GM21526 (cell line): ENCODE data around the gene TDRD9.

Experiments
- ATAC-seq: cut with Tn5 transposase; IDR thresholded peaks from one replicate; pipeline ENCODE4 v1.9.1; 2021; ENCODE audit warnings: moderate library complexity; ENCODE audit not compliant: unreplicated experiment, low FRiP score

The TDRD9 gene

DNA sequence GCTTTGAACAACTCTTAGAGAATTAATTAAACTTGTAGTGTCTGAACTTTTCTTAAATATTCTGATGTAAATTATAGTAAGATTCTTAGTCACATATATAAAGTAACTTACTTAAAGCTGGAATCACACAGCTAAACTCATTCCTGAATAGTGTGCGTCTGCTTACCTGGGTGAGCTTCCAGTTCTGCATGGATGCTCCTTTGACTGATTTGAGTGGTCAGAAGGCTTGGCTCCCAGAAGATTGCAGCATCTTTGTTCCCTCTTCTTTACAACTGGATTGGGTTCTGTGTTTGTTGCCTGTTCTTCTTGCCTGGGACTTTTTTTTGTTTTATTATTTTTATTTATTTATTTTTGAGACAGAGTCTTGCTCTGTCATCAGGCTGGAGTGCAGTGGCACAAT lies 90.8 kb downstream of the TDRD9 start:
- no peak for ATAC-seq

DNA sequence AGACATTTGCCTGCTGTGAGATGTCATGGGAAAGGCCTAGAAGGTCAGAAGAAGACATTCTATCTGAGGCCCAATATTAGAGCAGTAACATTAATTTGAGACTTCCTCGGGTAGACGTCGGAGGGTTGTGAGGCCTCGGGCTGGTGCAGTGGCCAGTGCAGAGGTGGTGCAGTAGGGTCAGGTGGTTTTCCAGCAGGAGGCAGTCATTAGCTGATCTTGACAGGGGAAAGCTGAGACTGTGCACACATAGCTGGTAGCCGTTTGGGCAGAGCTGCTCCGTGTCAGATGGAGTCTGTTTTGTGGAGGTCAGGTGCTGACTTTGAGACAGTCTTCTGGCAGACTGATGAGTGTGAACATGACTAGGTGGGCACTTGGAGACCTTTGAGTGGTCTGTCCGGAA lies 91.5 kb downstream of the TDRD9 start:
- no peak for ATAC-seq

DNA sequence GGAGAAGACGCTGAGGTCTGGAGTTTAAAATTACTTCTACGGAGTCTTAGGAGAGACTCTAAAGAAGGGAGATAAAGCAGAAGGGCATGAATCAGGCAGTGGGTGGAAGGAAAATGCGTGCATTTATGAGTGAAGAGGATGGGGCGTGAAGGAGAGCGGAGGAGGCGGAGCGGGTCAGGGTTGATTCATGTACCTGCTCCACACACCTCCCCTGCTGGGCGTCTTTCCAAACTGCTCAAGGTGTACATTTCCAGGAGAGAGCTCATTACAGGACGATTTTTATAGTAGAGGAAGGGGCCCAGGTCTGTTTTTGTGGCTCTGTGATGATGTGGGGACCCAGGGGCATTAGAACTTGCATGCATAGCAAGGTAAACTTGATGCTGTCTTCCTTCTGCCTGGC lies 92.2 kb downstream of the TDRD9 start:
- no peak for ATAC-seq

DNA sequence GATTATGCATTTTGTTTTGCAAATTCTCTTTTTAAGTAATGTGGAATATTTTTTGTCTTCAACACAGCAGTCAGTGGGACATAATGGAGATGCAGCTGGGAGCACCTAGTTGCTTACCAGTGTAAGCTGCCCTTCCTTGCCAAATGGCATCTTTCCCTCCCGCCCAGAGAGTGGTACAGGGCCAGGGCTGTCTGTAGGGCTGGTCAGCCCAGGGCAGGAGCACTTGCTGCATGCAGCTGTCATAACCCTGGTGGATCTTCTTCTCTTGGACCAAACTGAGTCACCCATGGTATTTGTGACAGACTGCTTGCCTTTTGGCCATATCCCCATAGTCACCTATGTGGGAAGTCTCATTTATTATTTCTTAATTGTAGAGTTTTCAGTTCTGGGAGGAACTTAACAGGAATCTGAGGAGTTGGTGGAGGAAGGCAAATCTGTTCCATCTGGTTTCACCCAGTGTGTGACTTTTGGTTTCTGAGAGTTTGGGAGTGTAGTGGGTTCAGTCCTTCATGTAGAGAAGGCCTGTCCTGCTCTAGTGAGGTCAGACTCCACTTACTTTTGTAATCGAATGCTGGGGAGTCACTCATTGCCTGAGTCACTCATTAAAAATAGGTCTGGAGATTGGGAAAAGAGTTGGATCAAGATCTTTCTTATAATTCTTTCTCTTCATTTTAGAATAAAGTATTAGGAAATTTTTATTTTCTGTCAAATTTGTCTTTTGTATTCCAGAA lies 95.2 kb downstream of the TDRD9 start:
- ATAC-seq = no peak

DNA sequence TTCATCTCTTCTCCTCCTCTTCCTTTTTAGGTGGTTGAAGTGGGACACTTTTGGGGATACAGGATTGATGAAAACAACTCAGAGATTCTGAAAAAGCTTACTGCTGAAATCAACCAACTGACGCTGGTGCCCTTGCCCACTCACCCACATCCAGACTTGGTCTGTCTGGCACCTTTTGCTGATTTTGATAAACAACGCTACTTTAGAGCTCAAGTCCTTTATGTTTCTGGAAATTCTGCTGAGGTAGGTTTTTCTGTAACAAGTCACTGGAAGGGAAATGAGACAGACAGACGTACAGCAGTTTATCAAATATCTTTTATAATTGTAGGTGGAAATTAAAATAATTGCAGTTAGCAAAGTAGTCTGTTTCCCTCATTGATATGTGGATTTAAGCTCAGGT lies 97.3 kb downstream of the TDRD9 start:
- no peak for ATAC-seq

DNA sequence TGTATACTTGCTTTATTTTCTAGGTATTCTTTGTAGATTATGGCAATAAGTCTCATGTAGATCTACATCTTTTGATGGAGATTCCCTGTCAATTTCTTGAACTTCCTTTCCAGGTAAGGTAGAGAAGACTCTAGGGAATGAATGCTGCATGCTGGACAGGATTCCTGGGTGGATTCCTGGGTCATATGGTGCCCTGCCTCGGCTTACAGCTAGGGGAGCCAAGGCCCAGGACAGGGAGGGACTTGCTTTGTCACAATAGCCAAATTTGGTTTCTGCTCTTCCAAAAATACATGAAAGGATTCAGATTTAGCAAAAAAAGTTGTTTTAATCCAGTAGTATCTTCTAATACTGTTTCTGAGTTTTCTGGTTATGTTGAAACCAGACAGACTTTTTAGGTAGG lies 97.8 kb downstream of the TDRD9 start:
- ATAC-seq = no peak

DNA sequence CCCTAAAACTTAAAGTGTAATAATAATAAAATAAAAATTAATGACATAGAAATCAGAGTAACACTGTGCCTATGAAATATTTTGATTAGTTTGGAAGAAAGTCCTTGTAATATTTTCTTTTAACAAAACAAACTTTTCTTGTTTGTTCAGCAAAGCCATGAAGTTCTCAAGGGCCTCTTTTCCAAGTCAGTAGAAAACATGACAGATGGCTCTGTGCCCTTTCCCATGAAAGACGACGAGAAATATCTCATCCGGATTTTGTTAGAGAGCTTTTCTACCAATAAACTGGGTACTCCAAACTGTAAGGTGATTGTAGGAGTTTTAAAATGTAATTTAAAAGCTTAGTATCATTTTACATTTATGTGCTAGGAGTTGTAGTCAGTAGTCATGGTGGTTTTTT lies 102.7 kb downstream of the TDRD9 start:
- no peak for ATAC-seq

DNA sequence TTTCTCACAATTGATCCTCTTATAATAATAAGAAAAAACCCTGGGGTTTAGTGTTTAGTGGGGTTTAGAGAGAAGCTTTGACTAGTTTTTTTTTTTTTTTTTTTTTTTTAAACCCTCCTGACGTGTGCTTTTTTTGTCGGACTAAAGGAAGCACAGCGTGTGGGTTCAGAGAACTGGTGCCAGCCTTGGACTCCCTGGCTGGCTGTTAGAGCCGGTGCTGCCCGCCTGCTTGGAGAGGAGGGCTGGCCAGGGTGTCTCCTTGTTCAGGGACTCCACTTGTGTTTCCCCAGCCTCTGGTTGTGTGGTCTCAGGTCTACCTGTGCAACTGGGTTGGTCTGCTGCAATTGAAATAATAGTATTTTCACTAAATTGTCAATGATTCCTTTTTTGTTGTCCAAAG lies 103.1 kb downstream of the TDRD9 start:
- ATAC-seq = no peak

DNA sequence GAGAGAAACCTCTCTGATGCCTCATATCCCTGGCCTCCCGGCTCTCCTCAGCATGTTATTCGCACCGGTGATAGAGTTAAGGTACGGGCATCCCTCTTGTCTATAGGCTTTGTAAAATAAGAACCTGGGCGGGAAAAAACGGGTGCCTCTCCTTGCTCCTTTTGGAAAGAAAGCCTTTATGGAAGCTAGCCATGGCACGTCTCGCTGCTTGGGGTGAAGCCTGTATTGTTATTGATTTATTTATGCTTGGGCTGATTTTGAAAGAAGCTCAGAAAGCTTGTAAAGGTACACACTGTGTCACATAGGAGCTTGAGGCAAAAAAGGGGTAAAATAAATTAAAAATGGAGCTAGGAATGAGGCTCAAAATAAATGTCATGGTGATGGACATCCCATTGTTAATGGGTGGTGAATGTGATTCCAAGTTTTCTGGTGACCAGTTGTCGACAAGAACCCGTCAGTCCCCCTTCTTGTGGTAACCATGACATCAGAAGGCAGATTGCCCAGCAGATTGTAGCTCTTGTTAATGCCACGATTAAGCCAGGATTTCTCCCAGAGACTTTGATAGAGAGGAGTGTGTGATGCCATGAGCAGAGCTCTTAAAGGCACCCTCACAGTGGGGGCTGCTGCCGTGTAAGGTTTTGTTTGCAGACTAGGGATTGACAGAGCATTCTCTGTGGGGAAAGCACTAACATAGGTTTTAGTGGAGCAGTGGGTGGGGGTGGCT lies 106.9 kb downstream of the TDRD9 start:
- ATAC-seq = no peak

DNA sequence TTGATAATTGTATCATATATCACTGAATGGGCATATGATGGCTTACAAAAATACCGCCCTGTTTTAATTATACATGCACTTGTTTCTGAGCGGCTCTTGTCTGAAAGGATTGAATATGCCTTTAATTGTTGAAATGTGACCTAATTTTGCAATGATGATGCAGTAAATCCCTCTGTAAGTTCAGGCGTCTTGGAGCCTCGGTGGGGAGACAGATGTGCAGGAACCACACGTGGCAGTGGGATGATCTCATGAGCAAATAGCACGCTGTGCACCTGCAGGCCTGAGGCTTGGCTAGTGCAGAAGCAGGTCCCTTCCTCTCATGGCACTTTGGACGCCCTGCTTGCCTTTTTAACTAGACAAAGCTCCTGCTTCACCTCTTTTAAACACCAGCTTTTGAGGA lies 108.0 kb downstream of the TDRD9 start:
- no peak for ATAC-seq

DNA sequence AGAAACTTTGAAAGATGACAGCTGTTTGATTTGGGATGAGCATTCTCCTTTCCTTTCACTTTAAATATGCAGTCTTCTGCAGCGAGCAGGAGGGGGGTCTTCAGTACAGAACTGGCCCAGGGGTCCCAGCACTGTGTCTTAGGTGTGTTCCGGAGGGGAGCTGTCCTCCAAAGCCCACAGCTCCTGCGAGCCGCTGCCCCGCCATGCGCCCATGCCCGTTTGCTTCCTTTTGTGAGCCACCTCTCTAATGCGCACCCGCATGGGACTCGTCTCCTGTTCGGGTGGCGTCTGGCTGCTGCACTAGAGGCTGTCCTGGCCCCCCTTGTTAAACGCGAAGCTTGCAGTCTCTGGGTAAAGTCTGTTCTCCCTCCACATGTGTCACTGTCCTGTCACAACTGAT lies 108.8 kb downstream of the TDRD9 start:
- ATAC-seq = no peak

DNA sequence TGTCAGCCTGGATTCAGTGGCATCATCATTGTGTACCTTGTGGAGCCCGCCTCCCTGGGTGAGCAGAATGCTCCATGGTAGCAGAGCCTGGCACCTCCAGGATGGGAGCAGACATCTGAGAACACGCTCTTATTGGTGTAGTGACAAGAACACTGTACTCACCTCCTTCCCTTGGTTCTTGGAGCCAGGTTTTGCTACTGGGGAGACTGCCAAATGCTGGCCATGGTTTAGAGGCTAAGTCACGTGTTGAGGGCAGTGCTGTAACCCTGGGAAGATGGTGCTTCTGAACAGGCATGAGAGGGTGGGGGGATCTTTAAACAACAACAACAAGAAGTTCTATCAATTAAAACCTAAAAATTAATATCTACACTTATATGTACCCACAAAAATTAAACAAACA lies 109.6 kb downstream of the TDRD9 start:
- ATAC-seq = no peak

DNA sequence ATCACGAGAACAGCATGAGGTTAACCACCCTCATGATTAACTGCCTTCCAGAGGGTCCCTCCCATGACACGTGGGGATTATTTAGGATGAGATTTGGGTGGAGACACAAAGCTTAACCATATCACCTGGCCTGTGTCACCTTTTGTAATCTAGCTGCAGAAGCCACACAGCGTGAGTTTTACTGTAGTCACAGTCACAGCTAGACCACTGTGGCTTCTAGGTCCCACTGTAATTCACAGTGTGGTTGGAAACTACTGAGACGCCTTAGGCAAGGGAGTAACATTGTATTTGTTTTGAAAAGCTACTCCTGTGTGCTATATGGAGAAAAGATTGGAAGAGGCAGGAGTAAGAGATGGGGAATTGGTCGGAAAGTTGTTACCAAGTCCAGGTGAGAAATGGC lies 111.0 kb downstream of the TDRD9 start:
- ATAC-seq = no peak

DNA sequence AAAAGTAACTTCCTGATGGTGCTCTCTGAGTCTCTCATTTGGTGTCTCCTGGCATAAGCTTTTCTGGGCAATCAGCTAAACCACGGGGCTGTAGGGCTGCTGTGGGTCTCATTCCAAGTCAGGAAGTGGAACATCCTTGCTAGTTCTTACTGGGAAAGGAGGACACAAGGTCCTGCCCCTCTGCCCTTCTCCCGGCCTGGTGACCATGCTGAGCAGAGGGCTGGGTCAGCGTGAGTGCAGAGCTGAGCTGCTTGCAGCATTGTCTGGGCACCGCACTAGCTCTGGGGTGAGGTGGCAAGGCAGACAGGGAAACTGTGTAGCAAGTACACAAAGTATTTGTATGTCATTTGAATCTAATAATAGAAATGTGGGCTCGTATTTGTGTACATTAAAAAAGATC lies 112.3 kb downstream of the TDRD9 start:
- no peak for ATAC-seq

DNA sequence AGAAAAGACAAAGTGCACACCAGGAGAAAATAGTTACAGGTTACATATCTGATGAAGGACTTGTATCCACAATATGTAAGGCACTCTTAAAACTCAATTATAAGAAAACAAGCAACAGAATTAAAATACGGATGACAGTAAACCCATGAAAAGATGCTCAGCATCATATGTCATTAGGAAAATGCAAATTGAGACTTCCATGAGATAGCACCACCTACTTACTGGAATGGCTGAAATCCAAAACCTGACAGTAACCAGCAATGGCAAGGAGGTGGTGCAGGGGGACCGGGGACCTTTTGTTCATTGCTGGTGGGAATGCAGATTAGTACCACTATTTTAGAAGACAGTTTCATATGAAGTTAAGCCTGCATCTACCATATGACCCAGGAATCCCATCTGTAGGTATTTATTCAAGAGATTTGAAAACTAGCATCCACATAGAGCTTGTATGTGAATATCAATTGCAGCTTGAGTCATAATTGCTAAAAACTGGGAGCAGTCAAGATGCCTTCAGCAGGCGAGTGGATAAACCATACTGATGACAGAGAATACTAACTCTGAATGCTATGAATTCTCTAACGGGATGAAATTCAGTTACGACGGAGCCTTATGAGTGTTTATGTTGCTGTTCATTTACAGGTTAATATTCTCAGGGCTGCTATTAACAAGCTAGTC lies 113.3 kb downstream of the TDRD9 start:
- no peak for ATAC-seq

DNA sequence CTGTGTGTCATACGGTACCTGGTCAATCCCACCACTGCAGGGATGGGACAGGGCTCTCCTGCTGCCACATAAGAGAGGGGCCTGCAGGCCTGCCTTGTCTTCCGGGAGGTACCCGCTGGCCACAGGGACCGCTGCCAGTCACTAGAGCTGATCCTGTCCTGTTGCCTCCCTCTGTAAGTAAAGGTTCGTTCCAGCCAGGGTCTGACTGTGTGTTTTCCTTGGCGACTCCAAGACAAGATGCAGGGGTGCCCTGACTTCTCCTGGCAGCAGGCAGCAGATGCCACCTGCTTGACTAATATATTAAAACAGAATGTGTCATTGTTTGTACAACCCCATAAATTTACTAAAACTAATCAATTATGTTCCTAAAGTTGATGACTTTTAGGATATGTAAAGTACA lies 115.8 kb downstream of the TDRD9 start:
- ATAC-seq = no peak

DNA sequence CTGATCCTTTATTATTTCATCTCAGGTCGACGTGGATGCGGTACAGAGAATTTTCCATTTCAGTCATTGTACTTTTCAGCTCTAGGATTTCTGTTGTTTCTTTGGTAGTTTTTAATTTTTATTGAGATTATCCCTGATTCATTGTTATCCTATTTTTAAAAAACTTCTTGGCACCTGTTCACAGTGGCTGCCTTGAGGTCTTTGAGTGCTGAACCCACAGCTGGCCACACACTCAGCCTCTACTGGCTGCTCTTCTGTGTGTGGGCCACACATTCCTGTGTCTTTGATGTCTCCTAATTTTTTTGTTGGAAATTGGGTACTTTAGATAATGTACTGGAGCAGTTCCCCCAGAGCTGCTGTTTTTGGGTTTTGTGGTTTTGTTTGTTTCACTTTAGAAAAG lies 119.5 kb downstream of the TDRD9 start:
- no peak for ATAC-seq

DNA sequence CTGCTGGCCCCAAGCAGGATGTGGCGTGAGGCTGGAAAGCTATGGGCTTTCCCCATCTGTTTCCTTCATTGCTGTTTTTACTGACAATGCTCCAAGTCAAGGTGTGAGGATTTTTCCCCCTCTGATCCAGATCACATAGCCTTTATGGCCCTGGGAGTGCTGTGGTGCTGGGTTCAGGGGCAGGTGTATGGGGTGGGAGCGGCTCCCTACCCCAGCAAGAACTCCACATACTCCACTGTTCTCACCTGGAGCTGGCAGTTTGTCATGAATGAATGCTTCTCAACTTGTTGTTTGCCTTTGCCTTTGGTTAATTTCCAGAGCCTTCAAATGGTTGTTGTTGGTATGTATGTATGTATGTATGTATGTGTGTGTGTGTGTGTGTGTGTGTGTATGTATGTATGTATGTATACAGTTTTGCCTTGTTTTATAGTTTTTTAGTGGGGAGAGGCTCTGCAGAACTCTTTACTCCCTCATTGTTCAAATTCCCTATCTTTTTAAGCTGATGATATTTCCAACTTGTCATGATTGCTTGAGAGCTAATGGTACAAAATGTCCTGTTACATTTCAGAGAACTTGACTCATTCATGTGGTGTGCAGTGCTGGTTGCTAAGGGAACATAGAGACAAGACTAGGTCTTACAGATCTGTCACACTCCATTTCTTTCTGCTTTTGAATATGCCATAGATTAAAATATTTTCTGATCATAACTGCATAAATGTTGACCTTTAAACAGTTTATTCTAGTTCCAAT lies 120.7 kb downstream of the TDRD9 start:
- no peak for ATAC-seq

DNA sequence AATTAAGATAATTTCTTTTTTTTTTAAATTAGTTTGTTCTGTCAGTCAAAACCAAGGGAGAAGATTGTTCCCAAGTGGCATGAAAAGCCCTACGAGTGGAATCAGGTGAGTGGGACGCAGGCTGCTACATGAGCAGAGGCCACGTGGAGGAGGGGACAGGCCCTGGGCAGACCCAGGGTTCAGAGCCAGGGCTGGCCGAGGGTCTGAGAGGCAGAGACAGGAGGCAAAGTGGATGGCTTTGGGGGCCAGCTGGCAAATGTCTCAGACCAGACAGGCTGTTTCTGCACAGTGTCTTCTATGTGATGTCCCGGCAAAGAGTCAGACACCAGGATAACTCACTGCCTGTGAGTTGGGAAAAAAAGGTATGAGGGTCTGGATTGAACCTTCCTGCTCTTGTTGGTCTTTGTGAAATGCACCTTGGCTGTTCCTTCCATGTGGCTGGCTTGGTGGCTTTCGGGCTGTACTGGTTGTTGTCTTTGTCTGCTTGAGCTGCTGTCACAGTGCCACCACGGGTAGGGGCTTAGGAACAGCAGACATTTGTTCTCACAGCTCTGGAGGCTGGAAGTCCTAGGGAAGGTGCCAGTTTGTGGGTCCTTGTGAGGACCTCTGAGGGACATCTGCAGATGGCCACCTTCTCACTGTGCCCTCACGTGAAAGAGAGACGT lies 121.5 kb downstream of the TDRD9 start:
- no peak for ATAC-seq

DNA sequence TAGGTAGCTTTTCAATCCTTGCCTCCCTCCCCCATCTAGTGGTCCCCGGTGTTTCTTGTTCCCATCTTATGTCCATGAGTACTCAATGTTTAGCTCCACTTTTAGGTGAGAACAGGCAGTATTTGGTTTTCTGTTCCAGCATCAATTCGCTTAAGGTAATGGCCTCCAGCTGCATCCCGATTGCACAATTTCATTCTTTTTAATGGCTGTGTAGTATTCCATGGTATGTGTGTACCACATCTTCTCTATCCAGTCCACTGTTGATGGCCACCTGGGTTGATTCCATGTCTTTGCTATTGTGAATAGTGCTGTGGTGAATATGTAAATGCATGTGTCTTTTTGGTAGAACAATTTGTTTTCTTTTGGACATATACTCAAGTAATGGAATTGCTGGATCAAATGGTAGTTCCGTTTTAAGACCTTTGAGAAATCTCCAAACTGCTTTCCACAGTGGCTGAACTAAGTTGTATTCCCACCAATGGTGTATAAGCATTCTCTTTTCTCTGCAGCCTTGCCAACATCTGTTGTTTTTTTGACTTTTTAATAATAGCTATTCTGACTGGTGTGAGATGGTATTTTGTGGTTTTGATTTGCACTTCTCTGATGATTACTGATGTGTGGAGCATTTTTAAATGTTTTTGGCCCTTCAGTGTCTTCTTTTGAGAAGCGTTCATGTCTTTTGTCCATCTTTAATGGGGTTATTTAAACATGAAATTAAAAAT lies 123.0 kb downstream of the TDRD9 start:
- ATAC-seq = no peak
